HG02571 (cell line): ENCODE measurements around the gene PLXNA2.

Experiments used
- ATAC-seq: cut with Tn5 transposase; IDR thresholded peaks from one replicate; pipeline ENCODE4 v1.9.1; 2021; ENCODE audit warnings: mild to moderate bottlenecking, moderate library complexity; ENCODE audit not compliant: unreplicated experiment

The PLXNA2 gene

DNA sequence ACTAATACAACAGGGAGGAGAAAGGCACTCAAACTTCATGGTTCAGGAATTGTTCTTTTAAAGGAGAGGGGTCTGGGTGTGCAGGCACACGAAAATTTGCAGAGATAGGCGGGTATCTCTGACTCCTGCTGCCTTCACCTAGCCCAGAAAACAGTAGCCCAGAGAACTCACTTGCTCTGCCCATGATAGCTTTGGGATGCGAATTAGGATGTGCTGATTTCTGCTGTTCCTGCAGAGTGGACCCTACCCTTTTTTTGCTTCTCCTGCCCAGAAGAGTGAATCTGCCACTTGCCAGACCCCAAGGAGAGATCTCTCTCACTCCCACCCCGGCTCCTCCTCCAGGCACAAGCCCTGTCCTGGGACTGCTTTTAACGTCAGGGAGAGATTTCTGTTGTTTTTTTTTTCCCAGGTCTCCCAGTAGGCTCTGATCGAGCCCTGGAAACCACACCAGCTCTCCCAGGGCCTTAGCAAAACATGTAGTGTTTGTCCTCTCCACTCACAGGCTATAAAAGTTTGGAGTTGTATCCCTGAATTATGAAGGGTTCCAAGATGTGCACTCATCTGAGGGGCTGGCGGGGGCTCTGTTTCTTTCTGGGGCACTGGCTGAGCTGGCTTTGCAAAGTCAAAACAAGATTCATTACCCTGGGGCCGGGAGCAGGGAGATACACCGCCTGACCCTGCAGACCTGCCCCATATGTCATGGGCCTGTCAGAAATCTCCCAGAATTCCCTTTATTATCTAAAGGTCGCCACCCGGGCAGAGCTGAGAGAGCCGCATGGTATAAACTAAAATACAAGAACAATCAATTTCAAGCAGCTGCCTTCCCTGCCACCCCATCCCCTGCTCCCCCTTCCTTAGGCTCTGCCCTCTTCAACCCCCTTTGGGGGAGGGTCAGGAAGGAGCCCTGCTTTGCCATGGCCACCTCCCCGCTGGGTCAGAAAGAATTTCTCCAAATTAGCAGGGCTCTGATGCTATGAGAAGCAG is 17.9 kb downstream of the PLXNA2 start:
- no peak for ATAC-seq

DNA sequence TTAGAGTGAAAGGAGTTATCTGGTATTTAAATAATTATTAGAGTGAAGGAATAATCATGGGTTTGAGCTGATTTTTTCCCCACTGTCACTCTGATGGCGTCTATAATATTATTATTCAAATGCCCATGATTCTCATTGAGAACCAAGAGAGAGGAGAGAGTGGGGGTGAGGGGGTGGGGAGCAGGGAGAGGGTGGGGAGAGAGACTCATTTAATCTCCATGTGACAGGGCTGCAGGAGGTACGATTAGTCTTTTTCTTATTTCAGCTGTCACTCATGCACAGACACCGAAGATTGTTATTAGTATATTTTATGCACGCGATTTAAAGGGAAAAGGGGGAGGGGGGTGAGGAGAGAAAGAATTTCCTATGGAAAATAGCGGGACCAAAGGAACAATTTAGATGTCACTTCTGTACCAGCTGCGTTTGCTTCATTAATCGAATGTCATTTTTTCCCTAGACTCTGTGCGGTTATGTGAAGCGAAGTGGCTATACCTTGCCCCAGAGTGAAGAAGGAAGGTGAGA is 19.9 kb downstream of the PLXNA2 start:
- ATAC-seq: no peak

DNA sequence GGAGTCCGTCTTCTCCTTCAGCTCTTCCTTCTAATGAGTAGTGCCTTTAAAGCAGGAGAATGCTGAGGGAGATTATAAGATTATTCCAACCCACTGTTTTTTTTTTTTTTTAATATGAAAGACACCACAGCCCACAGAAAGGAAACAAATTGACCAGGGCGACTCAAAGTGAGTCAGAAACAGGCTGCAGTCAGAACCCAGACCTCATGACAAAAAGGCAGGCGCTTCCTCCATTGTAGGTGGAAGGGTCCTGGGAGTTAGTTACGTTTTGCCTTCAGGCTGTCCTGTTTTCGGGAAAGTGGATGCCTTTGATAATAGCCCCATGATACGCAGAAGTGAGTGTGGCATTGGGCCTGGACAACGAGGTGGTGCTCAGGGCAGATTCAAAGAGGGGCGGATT is 21.0 kb downstream of the PLXNA2 start:
- no peak for ATAC-seq

DNA sequence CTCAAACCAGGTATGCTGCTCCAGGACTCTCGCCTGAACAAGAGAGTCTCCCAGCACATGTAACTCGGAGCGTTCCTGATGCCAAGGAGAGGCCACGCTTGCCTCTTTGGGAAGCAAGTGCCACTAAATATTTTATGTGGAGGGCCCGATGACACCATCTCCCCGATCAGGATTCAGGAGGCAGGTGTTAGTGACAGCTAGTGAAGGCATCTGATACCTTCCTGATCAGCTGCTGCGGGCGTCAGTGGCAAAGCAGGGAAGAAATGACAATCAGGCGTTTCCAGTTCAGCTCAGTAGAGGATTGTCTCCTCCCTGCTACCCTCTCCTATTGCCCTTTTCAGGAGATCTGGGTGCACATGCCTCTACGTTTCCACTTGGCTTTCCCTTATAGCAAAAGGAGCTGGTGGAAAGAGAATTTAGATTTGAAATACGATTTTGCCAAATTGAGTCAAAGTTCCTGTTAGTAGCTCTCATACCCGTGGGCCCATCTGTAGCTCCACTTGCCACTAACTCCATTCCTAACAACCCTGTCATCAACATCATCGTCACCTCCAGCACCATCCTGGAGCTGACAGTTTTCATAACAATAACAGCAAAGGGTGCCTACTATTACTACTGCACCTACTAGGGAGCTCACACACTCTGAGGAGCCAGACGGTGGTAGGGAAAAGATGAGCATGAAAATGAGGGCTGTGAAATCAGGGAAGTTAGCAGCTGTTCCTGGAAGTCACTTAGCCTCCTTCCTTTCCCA is 21.6 kb downstream of the PLXNA2 start:
- no peak for ATAC-seq

DNA sequence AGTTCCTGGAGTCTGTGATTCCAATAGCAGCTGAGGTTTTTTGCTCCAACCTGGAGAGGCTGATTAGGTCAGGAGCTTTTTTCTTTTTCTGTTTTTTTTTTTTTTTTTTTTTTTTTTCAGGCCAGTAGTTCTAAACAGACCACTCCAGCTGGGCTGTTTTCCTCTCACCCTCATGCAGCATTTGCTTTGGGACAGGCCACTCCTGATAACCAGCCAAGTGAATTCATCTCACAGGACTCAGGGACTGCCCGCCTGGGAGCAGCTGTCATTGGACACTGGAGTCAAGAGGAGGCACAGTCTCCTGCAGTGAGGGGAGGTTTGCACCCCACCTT is 22.9 kb downstream of the PLXNA2 start:
- no peak for ATAC-seq

DNA sequence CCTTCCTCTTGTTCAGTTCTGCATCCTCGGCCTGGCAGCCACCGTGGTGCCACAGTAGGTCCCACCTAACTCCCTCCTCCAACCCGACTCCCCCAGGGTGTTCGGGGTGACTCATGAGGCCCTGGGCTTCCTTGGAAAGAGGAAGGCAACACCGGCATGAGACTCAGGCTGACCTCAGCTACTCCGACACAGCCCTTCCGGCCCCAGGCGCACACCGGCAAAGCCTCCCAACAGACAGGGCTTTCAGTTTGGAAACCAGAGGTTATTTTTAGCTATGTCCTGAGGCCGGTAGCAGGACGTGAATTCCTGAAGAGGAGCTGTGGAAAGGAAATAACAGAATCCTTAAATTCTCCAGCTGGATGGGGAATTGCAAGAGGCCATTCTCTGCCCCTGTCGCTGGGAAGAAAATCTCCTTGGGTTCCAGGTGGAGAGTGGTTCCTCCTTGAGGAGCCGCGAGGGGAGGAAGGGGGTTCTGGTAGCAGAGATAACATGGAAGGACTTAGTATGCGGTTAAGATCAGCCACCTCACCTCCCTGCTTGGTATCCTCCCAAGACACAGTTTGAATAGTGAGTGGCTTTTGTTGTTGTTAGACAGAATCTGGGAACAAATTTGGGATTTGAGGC is 24.4 kb downstream of the PLXNA2 start:
- no peak for ATAC-seq

DNA sequence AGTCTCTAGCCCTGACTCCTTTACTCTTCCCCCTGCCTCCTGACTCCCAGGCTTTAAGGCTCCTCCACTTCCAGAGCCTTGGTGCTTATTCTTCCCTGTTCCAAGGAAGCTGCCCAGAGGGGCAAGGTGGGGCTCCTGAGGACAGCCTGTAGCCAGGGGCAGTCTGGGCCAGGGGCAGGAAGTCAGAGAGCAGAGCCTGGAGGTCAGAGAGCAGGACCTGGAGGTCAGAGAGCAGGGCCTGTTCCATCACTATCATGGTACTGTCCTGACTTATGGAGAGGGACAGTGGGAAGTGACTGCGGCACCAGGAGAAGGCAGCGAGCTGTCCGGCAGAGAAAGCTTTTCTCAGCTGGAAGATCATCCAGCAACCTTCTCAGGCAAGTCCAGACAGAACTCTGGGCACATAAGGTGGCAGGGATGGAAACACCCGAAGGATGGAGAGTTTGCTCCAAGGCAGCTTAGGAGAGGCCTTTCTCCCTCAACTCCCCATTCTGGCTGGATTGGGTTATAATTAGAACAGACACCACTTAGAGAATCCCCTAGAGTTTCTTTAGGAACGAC is 25.0 kb downstream of the PLXNA2 start:
- ATAC-seq: no peak

DNA sequence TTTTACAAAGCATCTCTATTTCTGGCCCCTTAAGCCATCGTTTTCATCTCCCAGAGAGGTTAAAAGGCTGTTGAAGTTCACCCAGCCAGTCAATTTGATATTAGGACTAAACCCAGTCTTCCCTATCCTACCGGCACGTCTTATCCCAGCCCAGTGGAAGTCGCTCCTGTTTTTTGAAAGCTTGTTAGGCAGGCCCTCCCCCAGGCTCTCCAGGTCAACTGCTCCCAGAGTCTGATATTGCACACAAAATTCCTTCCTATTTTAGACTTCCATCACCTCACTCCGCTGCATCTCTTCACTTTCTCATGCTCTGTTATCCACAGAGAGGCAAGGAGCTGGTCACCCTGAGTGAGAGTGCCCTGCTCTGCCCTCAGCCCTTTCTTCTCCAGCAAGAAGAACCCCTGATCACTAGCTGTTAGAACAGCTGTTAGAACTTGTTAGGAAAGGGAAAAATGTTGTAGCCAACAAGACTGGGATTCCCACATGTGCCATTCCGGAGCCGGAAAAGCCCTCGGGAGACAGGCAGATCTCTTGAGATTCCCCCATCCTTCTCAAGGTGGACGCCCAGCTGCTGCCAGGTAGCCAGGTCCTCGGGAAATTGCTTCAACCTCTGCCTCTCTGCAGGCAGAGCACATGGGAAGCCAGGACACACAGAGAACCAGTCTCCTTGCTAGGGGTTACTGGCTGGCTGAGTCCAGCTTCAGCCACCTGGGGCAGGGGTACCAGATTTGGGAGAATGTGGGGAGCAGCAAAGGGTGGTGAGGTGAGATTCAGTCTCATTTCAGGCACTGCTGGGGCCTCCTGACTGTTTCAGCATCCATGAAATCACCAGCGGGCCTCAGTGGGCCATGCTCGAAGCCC is 25.7 kb downstream of the PLXNA2 start:
- ATAC-seq: no peak

DNA sequence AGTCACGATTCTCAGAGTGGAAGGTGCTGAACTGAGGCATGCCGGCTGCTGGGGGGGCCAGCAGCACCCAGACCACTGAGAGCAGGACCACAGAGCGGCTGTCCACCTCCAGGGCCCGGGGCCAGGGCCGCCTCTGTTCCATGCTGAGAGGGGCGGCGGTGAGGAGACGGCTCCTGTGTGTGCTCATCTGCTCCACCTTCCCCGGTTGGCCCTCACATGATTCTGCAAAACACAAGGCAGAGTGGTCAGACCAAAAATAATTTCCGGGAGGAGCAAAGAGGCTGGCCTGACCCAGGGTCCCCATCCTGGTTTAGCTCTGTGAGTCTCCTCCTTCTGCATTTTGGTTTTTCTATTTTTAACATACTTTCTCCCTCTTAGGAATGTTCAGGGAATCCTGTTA is 26.4 kb downstream of the PLXNA2 start:
- ATAC-seq: no peak

DNA sequence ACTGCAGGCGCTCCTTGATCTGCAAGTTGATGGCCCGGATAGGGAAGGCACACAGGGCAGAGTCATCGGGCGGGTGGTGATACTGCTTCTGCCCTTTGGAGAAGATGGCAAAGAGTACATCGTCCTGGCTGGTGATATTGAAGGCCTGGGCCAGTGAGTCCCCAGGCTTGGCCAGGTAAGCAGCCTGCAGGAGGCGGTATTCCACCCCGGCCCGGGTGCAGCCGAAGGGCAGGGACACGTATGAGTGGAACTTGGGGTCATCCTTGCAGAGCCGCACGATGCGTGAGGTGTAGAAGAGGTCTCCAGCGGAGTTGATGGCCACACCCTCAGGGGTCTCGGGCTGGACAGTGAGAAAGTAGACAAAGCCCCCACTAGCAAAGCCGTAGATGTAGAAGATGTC is 27.4 kb downstream of the PLXNA2 start:
- no peak for ATAC-seq

DNA sequence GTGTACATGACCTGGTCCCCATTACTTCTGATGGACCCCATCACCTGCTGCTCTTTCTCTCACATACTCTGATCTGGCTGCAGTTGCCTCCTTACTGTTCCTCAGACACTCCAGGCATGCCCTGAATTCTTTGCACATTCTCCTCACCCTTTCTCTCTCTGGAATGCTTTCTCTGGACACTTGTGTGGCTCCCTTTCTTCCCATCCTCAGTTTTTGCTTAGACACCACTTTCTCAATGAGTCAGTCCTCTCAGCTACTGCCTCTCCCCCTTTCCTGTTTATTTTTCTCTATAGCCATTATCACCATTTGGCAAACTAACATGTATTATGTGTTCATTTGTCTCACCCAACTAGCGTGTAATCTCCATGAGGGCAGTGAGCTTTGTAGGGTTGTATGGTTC is 28.1 kb downstream of the PLXNA2 start:
- no peak for ATAC-seq

DNA sequence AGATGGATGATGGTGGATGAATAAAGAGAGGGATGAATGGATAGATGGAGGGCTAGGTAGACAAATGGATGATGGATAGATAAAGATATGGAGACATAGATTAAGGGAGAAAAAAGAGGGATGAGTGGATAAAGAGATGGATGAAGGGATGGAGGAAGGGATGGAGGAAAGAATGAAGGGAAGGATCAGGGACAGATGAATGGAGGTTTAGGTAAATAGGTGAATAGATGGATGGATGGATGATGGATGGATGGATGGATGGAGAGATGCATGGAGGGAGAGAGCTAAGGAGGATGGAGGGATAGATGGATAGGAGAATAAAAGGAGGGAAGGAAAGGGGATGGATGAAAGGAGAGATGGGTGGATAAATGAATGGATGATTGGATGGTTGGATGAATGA is 28.8 kb downstream of the PLXNA2 start:
- no peak for ATAC-seq

DNA sequence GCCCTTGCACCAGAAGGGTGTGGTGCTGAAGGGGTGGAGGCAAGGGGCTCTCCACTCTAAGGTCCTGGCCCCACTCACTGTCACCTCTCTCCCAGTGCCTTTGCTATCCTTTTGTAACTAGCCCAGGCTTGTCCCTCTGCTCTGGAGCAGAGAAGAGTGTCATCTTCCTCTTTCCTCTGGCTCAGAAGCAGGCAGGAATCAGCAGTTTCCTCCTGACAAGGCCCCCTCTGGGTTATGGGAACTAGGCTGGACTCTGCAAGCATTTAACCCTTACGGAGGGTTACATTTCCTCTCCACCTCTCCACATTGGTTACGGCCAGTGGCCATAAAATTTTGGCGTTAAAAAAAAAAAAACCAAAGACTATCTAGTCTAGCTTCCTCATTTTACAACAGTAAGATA is 30.4 kb downstream of the PLXNA2 start:
- no peak for ATAC-seq

DNA sequence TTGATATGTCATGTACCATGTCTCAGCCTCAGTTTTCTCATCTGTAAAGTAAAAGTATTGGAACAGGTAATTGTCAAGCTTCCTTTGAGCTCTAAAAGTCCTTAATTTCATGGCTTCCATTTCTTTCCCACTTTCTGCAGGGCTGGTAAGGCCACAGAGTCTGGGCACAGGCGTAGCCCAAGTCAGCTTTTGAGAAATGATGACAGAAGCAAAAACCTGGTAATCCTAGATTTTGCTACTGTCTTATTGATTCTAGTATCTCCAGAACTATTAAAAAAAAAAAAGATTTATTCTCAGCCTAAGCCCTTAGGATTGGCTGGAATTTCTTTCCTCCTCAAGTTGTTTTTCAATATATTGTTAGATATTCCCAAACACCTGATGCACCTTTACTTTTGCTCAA is 31.3 kb downstream of the PLXNA2 start:
- ATAC-seq: no peak

DNA sequence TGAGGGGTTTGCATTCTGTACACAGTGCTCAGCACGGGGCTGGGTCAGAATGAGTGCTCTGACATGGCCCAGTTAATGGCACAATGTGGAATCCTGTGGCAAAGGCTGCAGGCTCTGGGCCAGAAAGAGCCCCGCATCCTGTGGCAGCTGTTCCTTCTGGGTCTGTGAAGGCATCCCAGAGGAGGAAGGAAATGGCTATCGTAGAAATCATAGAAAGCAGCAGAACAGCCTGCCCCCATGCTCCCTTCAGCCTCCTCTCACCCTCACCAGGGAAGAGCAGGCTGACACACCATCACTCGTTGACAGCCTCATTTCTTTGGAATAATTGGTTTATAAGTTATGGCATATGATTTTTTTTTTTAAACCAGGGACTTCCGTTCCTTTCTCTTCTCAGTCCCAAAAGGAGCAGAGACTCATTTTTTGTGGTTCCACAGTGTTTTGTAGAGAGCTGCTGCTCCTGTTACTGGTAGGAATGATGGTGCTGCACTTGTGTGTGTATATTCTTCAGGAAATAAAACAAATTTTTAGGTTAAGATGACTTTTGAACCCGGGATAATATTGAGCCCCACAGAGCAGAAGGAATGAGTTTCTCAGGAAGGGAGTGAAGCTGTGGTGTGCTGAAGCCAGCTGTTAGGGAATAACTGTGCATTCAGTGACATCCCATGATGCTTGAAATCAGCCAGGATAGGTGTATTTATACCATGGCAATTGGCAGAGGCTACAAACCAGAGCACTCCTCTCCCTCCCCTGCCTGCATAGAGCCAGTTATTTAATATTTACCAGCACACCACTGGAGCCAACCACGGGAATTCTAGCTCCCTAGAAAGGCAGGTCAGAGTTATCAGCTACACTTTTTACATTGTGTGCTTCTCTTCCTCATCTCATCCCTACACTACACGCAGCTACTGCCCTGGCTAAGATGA is 32.0 kb downstream of the PLXNA2 start:
- ATAC-seq: no peak

DNA sequence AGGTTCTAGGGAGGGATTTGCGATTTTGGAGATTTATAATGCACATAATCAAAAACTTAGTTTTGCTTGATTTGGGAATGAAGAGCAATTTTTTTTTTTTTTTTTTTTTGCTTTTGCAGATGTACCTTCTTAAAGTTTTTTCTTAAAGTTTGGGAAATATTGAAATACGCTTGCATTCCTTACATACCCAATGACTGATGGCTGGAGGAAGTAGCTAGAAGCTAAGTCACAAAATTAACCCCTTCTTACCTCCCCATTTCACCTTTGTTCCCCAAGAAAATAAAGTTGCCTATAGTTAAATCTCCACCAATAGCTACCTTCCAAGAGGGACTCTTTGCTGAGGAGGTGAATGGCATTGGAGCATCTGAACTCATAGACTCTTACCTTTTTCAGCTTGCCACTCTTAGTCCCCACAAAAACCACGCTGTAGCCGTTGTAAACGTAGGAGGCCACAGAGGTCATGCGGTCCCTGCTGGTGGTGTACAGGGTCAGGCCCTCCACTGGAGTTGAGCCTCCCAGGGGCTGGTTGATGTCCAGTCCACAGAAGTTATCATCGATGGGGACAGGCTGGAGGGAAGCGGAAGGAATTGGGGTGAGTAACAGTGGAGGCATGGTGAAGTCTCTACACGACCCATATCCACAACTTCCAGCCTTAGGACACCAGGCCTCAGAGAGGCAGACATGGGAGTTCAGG is 34.1 kb downstream of the PLXNA2 start:
- no peak for ATAC-seq

DNA sequence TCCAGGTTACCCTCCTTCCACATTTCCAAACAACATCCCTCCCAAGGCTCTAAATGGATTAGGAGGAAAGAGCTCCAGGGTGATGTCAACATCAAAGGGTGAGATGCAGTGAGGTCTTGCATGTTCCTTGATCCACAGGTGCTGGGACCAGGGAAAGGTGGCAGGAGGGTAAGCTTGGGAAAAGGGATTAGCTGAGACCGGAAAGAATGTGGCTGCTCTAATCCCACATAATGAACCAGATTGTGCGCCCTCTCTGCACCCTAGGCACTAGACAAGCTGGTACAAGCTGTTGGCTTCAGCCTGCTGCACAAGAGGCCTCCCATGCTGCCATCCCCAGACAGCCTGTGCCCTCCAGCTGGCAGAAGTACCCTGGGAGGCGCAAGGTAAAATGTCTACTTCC is 34.9 kb downstream of the PLXNA2 start:
- ATAC-seq: no peak

DNA sequence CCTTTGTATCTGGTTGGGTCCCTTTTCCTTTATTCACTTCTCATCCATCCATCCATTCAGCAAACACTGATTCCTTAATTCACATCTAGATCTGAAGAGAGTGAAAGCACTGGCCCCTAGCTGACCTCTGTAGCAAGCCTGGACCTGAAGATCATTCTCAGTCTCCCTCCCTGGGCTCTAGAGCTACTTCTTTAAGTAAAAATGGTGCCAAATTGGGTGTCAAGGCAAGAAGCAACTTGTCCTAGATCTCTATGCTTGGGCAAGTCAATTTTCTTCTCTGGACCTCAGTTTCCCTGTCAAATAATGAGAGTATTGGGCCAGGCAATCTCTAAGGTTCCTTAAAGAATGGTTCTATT is 36.1 kb downstream of the PLXNA2 start:
- ATAC-seq: no peak
